Hypothalamus (tissue), 51 donors: ENCODE results near the gene CHST9.
"Not testable (repeated sequence)": the region's sequence is repeated elsewhere in the genome, so short reads cannot be mapped to it uniquely, and the experiment has no call there.

Source experiments
- DNase-seq, 51 donors: peaks; one replicate each; lab custom pipeline; 2025; lab: John Stamatoyannopoulos, UW

CHST9 gene

GRCh38 chr18:27009293-27009692 is 175.8 kb downstream of the CHST9 start:
- no peak for DNase-seq

GRCh38 chr18:27008575-27008974 is 176.5 kb downstream of the CHST9 start:
- no peak for DNase-seq

GRCh38 chr18:27007880-27008279 is 177.2 kb downstream of the CHST9 start:
- DNase-seq = no peak

DNA sequence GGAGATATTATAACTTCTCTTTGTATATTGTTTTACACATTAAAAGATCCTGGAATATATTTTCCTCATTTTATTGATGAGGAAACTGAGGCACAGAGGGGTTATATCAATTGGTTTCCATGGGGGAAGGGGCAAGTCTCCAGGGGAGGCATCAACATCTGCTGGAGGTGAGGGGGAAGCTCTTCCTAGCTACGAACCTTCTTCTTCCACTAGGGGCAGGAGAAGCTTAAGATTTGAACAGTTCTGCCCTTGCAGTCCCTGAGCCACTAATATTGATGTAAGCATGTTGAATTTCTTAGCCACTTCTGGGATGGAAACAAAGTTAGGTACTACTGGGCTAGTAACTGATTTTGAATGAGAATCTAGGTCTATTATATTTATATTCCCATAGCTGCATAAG is 179.5 kb downstream of the CHST9 start:
- DNase-seq = no peak

GRCh38 chr18:27004056-27004829 is 180.9 kb downstream of the CHST9 start:
- DNase-seq = peak in 1 of 51 donors; percentile 33

DNA sequence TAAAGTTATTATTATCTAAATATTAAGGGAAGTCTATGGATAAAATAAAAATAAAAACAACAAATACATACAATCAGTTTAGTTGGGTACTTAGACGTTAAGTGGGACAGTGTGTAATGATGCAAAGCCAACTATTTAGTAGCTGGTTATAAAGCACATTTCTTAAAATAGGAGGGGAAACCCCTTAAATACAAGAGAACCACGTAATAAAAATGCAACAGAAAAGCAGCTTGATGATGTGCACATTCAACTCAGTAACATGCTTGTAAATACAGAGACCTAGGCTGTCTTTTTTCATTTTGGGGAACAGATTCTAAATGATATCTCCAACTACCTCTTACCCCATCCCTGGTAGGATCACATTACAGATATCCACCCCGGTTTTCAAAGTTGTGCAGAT is 185.3 kb downstream of the CHST9 start:
- no peak for DNase-seq

DNA sequence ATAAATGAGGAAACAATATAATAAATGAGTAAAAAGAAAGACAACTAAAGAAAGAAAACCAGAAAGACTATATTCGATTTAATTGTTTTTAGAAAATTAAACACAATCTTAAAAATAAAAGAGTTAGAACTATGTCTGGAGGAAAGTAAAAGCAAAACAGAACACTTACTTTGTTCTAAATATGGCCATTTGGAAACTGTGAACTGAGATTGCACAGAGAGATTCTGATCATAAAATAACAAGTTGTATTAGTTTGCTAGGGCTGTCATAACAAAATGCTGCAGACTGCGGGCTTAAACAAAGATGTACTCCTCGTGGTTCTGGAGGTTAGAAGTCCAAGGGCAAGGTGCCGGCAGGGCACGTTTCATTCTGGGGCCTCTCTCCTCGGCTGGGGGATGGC is 191.5 kb downstream of the CHST9 start:
- no peak for DNase-seq

DNA sequence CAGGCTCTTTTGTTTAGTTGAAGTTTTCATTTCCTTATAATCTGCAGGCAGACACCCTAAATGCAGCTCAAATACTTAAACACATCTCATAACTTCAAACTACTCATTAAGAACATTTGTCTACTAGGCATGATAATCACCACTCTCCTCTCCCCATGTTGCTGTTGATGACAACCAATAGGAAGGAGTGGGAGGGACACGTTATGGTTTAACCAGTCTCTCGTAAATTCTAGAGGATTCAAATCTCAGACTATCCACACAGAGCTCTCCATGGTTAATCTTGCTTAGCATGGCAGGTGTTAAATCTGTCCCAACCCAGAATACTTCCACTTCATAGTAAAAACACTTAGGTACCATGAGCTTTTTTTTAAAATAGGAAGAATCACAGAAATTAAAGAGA is 192.2 kb downstream of the CHST9 start:
- DNase-seq = no peak

- DNase-seq = no peak
Measured at GRCh38 chr18:26989842-26990241, 195.3 kb downstream of the CHST9 start.

DNA sequence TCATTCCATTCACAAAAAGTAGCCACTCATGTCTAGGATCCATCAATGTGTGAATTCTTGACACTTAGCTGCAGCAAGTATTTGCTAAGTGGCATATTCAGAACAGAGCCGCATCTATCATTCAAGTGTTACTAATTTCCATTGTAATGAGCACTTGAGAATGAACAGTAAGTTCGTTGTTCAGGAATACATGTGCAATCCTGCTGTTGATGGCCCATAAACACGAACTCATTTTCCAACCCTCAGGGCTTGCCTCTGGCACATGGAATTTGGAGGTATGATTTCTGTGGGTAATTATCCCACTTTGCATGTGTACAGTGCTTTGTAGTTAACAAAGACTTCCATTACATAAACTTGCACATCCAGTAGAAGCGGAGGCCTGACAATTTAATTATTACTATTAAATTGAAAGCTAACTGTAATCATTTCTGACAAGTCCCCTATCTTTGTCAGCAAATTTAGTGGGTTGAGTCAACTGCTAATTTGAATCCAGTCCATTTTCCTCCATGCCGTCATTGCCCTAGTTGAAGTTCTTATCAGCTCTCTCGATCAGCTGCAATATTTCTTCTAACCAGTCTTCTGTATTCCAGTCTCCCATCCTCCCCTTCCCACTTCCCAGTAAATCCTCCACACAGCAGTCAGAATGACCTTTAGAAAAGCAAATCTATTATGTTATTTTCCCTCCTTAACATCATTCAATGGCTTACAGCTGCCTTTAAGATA is 203.6 kb downstream of the CHST9 start:
- peak in 1 of 51 donors; percentile 9 for DNase-seq

- no peak for DNase-seq
Measured at GRCh38 chr18:26978812-26979341, 206.2 kb downstream of the CHST9 start.

GRCh38 chr18:26977781-26978180 is 207.3 kb downstream of the CHST9 start:
- DNase-seq = no peak

GRCh38 chr18:26976206-26976605 is 208.9 kb downstream of the CHST9 start:
- DNase-seq = no peak

GRCh38 chr18:26972549-26972948 is 212.6 kb downstream of the CHST9 start:
- DNase-seq = not testable (repeated sequence)

- no peak for DNase-seq
Measured at GRCh38 chr18:26971409-26971808, 213.7 kb downstream of the CHST9 start.

DNA sequence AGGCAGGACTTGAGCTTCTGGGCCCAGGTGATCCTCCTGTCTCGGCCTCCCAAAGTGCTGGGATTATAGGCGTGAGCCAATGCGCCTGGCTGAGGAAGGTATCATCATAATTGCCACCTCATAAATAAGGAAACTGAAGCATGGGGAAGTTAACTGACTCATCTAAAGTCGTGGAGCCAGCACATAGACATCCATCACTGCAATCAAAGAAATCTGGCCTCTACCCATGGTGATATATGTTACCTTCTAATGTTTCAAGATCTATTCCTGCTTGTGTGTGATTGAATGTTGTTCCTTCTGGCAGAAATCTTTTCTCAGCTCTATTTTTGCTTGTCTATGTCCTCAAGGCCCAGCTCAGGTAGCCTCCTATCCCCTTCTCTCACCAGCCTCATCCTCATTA is 214.5 kb downstream of the CHST9 start:
- DNase-seq = no peak

GRCh38 chr18:26965206-26965605 is 219.9 kb downstream of the CHST9 start:
- DNase-seq = no peak

DNA sequence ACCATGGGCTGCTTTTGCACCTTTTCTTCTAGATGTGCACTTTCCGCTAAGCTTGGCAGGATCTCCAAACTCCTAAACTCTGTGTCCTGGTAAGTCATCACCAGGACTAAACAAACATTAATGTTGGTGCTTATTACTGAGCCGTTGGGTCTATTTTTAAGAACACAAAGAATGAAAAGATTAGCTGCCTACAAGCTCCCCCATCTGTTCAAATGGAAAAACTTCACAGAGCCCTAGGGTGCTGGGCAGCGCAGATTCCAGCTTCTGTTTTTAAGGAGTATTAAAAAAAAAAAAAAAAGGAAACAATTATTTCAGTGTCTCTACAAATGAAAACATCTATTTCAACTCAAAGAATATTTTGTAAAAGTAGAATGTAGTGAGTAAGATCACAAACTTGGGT is 221.8 kb downstream of the CHST9 start:
- peak in 1 of 51 donors; percentile 13 for DNase-seq

DNA sequence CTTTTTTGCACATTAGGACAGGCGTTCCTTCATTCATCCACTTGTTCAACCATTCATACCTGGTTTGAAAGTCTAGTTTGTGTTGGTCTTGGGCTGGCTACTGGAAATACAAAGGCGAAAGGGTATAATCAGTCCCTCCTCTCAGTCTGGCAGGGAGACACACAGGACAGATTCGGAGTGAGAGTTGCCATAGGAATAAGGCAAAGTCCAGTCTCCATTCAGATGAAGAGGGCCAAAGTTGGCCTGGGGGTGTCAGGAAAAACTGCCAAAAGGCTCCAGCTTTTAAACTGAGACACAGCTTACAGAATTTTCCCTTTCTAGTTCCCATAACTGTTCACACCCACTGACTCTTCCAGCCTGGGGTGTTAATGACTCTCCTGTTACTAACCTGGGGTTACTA is 223.3 kb downstream of the CHST9 start:
- DNase-seq = no peak

GRCh38 chr18:26960911-26961310 is 224.2 kb downstream of the CHST9 start:
- DNase-seq = no peak

- no peak for DNase-seq
Measured at GRCh38 chr18:26956863-26957262, 228.2 kb downstream of the CHST9 start.

- DNase-seq = no peak
Measured at GRCh38 chr18:26948703-26949102, 236.4 kb downstream of the CHST9 start.
